Measurements from ENCODE around the gene MACROH2A1. TPM values are rescaled to one million over a fixed set of nuclear protein-coding genes. Genes with fewer than 3 reads are reported as not detected.

MACROH2A1 gene
- total RNA-seq, 4 donors from 2014 or later = 278 to 355 (median 319) TPM

DNA sequence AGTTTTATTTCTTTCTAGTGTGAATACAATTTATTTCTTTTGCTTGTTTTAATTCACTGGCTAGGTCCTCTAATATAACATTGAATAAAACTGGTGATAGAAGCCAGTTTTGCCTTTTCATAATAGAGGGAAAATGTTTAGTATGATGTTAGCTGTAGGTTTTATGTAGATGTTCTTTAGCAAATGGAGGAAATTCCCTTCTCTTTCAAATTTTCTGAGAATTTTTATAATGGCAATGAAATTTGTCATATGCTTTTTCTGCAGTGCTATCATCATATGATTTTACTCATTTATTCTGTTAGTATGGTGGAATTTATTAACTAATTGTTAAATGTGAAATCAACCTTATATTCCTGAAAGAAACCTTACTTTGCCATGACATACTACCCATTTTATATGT, 18.1 kb upstream of the MACROH2A1 start:
- intact Hi-C loops (cut with DNase I) = no loop called here

DNA sequence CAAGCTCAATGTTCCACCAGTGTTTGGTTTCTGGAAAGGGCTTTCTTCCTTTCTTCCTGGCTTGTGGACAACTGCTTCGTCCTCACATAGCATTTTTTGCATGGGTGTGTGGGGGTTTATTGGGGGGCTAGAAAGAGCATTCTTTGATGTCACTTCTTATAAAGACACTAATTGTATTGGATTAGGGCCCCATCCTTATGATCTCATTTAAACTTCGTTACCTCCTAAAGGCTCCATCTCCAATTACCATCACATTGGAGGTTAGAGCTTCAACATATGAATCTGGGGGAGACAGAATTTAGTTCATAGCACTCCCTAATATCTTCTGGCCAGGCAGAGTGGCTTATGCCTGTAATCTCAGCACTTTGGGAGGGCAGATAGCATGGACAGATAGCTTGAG, 6.1 kb upstream of the MACROH2A1 start:
- H3K4me1 ChIP-seq = peaks cover 0 to 7% (median under 1%) of the 10 kb centered on the region in 3 donors
- TF ChIP-seq, protein P1, sequence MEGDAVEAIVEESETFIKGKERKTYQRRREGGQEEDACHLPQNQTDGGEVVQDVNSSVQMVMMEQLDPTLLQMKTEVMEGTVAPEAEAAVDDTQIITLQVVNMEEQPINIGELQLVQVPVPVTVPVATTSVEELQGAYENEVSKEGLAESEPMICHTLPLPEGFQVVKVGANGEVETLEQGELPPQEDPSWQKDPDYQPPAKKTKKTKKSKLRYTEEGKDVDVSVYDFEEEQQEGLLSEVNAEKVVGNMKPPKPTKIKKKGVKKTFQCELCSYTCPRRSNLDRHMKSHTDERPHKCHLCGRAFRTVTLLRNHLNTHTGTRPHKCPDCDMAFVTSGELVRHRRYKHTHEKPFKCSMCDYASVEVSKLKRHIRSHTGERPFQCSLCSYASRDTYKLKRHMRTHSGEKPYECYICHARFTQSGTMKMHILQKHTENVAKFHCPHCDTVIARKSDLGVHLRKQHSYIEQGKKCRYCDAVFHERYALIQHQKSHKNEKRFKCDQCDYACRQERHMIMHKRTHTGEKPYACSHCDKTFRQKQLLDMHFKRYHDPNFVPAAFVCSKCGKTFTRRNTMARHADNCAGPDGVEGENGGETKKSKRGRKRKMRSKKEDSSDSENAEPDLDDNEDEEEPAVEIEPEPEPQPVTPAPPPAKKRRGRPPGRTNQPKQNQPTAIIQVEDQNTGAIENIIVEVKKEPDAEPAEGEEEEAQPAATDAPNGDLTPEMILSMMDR (IDR thresholded peaks at IDR 0.05) = no peak
- TF ChIP-seq POLR2A (IDR thresholded peaks at IDR 0.05) = no peak
- H3K27ac ChIP-seq = no peak overlapping the region
- intact Hi-C loops (cut with DNase I) = no loop called here
- H3K36me3 ChIP-seq = no peaks in the 10 kb centered on the region
- H3K4me3 ChIP-seq = no peak overlapping the region
- H3K9me3 ChIP-seq = no peaks in the 10 kb centered on the region
- 82 to 85% methylated on average over 2 of the region's 2 CpGs for WGBS, 2 donors
- DNase-seq = no peak
- H3K27me3 ChIP-seq = no peaks in the 10 kb centered on the region

More for the DNA sequence above, 18.1 kb upstream of the MACROH2A1 start:
- H3K4me1 ChIP-seq = no peaks in the 10 kb centered on the region
- H3K27ac ChIP-seq = no peak overlapping the region
- no peaks in the 10 kb centered on the region for H3K9me3 ChIP-seq
- no peaks in the 10 kb centered on the region for H3K36me3 ChIP-seq
- TF ChIP-seq POLR2A (IDR thresholded peaks at IDR 0.05) = no peak
- TF ChIP-seq, protein P1 (IDR thresholded peaks at IDR 0.05) = no peak
- H3K27me3 ChIP-seq = peaks cover 0 to 8% (median 0%) of the 10 kb centered on the region in 4 donors
- no peak for DNase-seq
- H3K4me3 ChIP-seq = no peak overlapping the region

DNA sequence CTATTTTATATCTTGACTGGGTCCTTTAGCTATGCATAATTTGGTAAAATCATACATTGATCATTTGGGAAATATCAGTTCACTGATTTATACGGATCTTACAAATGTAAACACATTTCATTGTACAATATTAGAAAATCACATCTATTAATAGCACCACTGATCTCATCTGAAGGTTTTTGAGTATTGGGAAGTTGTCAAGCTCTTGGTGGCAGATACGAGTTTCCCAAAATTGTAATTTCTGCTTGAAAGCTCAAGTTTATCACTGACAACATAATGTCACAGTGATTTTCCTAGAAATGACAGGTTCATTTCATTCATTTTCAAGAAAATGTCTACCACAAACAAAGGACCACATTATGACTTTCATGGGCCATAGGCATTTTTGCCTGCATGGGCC, 3.0 kb upstream of the MACROH2A1 start:
- intact Hi-C loops (cut with DNase I) = no loop called here
- Histone ChIP-seq H3K9me3 (no peaks in the 10 kb centered on the region), H3K4me3 (no peak overlapping the region), H3K27me3 (no peaks in the 10 kb centered on the region), H3K4me1 (peaks cover 6 to 28% (median 15%) of the 10 kb centered on the region in 3 donors), H3K27ac (no peak overlapping the region), H3K36me3 (no peaks in the 10 kb centered on the region)
- no peak for DNase-seq
- TF ChIP-seq POLR2A (IDR thresholded peaks at IDR 0.05) = no peak
- TF ChIP-seq, protein P1 (IDR thresholded peaks at IDR 0.05) = no peak
- WGBS, 2 donors = 83 to 84% methylated on average over 2 of the region's 2 CpGs

DNA sequence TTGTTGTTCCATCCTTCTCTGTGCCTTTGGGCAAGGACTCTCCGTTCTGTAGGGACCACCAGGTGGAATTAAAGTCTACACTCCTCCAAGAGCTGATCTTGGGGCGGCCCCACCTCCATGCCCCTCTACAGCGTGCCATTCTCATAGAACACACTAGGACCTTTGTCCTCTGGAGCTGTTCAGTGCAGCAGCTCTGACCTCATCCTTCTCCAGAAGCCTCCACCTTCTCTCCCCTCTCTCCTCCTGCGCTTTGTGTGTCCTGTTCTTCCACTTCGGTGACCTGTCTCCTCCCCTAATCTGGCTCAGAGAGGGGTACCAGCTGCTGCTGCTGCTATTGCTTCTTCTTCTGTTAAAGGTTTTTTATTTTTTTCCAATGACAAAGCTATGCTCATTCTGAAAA, 1.8 kb upstream of the MACROH2A1 start:
- no peaks in the 10 kb centered on the region for H3K36me3 ChIP-seq
- H3K9me3 ChIP-seq = no peaks in the 10 kb centered on the region
- intact Hi-C loops (cut with DNase I) = no loop called here
- no peak for TF ChIP-seq POLR2A (IDR thresholded peaks at IDR 0.05)
- TF ChIP-seq, protein P1 (IDR thresholded peaks at IDR 0.05) = no peak
- H3K4me1 ChIP-seq = peaks cover 15 to 40% (median 27%) of the 10 kb centered on the region in 3 donors
- no peaks in the 10 kb centered on the region for H3K27me3 ChIP-seq
- no peak for DNase-seq
- H3K27ac ChIP-seq = no peak overlapping the region
- no peak overlapping the region for H3K4me3 ChIP-seq
- 62 to 64% methylated on average over 5 of the region's 5 CpGs for WGBS, 2 donors

DNA sequence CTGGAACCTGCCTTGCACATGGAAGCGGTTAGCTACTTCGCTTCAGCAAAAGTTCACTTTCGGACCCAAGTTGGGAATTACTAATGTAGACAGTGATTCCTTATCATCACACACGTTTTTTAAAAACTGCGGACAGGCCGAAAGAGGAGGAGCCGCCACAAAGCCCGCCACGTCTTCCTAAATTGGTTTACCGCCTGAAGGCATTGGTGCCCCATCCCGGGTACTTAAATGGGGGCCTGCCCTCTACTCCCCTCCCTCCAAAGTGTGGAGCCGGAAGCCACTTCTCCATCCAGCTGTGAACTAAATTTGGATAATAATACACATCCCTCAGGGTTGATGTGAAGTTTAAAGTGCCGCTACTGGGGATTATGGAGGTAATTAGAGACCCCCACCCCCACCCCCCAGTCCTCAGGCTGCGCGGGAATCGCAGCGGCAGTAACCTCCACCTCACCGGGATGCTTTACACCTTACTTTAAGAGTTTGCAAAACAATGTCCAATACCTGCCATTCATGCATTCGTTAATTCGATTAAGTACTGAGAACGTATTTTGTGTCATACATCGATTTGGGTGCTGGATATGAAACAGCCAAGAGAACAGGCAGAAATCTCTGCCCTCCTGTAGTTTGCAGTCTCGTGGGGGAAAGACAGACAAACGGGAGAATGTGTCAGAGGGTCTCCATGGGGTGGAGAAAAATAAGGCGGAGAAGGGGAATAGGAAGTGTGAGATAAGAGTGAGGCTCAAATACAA, 937 bp upstream of the MACROH2A1 start:
- TF ChIP-seq, protein P1 (IDR thresholded peaks at IDR 0.05) = no peak
- TF ChIP-seq POLR2A (IDR thresholded peaks at IDR 0.05) = no peak
- WGBS, 2 donors = 32 to 51% methylated on average over 22 to 24 of the region's 25 CpGs

More for the DNA sequence above, 937 bp upstream of the MACROH2A1 start:
- no peaks in the 10 kb centered on the region for H3K36me3 ChIP-seq
- H3K9me3 ChIP-seq = no peaks in the 10 kb centered on the region
- peak overlapping the region; percentile 93 to 98 (median 96) for H3K27ac ChIP-seq
- H3K4me3 ChIP-seq = peak overlapping the region; percentile 73 to 97 (median 92)
- intact Hi-C loops (cut with DNase I) = no loop called here
- peaks cover 24 to 49% (median 36%) of the 10 kb centered on the region in 3 donors for H3K4me1 ChIP-seq
- H3K27me3 ChIP-seq = no peaks in the 10 kb centered on the region
- DNase-seq = no peak
